HepG2 (cell line): Measurements from ENCODE around the gene PIGN. TPM values are rescaled to one million over a fixed set of nuclear protein-coding genes. Genes with fewer than 3 reads are reported as not detected.

Source experiments
- ATAC-seq: fragments of 200-7000 bp; cut with Tn5 transposase; 3 replicates; pipeline ENCODE4 v1.9.1; 2020; ENCODE audit warnings: mild to moderate bottlenecking, moderate library complexity
- BruUV-seq: library from RNA; stranded (reverse); fragments of 400-500 nt; replicated peaks from 2 replicates; lab custom pipeline; 2021; lab: Mats Ljungman, UMichigan
- CTCF ChIA-PET: fragments of 300-600 bp; formaldehyde crosslinking; extraction: SDS; loops from one replicate; lab custom pipeline; 2021; ENCODE audit warnings: low total read pairs, inconsistent platforms, low intra/inter-chr PET ratio; lab: Yijun Ruan, JAX
- POLR2A ChIA-PET: fragments of 350-600 bp; sonication (Branson Sonifier 250); formaldehyde crosslinking; loops from one replicate; lab custom pipeline; 2020; ENCODE audit warnings: antibody characterized with exemption, inconsistent platforms; lab: Yijun Ruan, JAX
- DNase-seq: peaks from one replicate; pipeline ENCODE4 v3.0.0-alpha.2; 2015; ENCODE audit warnings: low spot score
- FAIRE-seq: peaks from 3 replicates; lab custom pipeline; 2011; peaks lifted over from hg19 to GRCh38; lab: Jason Lieb, UNC
- H2AFZ ChIP-seq: one replicate; pipeline ENCODE4 v1.6.1; 2011; ENCODE audit warnings: low read length, inconsistent platforms
- H3K27ac ChIP-seq: fragments of 300-600 bp; 3 replicates; pipeline ENCODE4 v1.8.0; 2011; ENCODE audit warnings: mixed run types, mild to moderate bottlenecking, mixed read lengths, low read length, inconsistent platforms; ENCODE audit not compliant: insufficient read depth; ENCODE audit errors: extremely low read length
- H3K27me3 ChIP-seq, 2 experiments: fragments of 200-600 bp in 1 of 2; 2 replicates in 1 of 2; 3 replicates in 1 of 2; pipeline versions ENCODE4 v1.6.0 to v1.8.0; 2011; ENCODE audit warnings: low read length in 2 of 2, mild to moderate bottlenecking in 2 of 2, moderate library complexity in 2 of 2, inconsistent platforms in 1 of 2; ENCODE audit not compliant: insufficient read depth in 2 of 2, control insufficient read depth in 1 of 2
- H3K36me3 ChIP-seq, 2 experiments: fragments of 200-600 bp in 1 of 2; replicated peaks in 1 of 2; 2 replicates in 1 of 2; 3 replicates in 1 of 2; pipeline versions ENCODE4 v1.5.1 to v1.8.0; 2011; ENCODE audit warnings: low read length in 2 of 2, inconsistent platforms in 1 of 2; ENCODE audit not compliant: insufficient read depth in 2 of 2, control insufficient read depth in 1 of 2
- H3K4me1 ChIP-seq: 2 replicates; pipeline ENCODE4 v1.5.1; 2012; ENCODE audit warnings: low read length, inconsistent platforms; ENCODE audit not compliant: insufficient read depth
- H3K4me2 ChIP-seq: 2 replicates; pipeline ENCODE4 v1.6.0; 2011; ENCODE audit warnings: low read depth, low read length, inconsistent platforms
- H3K4me3 ChIP-seq, 3 experiments: fragments of 200-600 bp in 1 of 3; sonication (generic), shearing (Covaris generic) in 1 of 3; replicated peaks in 1 of 3; 2 replicates each; pipeline ENCODE4 v1.5.1; 2011 to 2016; ENCODE audit warnings: low read length in 3 of 3, inconsistent platforms in 2 of 3, low read depth in 2 of 3, mild to moderate bottlenecking in 2 of 3, control low read depth in 1 of 3, mixed read lengths in 1 of 3; ENCODE audit not compliant: insufficient read depth in 1 of 3
- H3K79me2 ChIP-seq: one replicate; pipeline ENCODE4 v1.6.1; 2011; ENCODE audit warnings: low read length, inconsistent platforms; ENCODE audit not compliant: insufficient read depth
- H3K9ac ChIP-seq: 2 replicates; pipeline ENCODE4 v1.6.0; 2011; ENCODE audit warnings: mild to moderate bottlenecking, low read depth, low read length, inconsistent platforms; ENCODE audit not compliant: insufficient read depth
- H3K9me3 ChIP-seq: 2 replicates; pipeline ENCODE4 v1.5.1; 2012; ENCODE audit warnings: mild to moderate bottlenecking, low read length
- H4K20me1 ChIP-seq: 2 replicates; pipeline ENCODE4 v1.6.0; 2011; ENCODE audit warnings: inconsistent platforms, mild to moderate bottlenecking, low read length, moderate library complexity; ENCODE audit not compliant: insufficient read depth
- ARID3A ChIP-seq: IDR thresholded peaks from 2 replicates; pipeline ENCODE4 v1.6.1; 2012; ENCODE audit warnings: low read depth, low read length, improper control_type of control experiment
- EP300 ChIP-seq, 3 experiments: sonication (generic) in 1 of 3; formaldehyde crosslinking in 1 of 3; IDR thresholded peaks; 2 replicates each; pipeline versions ENCODE4 v1.5.1 to v1.6.1; 2011 to 2020; ENCODE audit warnings: low read depth in 2 of 3, low read length in 2 of 3, borderline replicate concordance in 1 of 3, improper control_type of control experiment in 1 of 3, mild to moderate bottlenecking in 1 of 3, missing genetic modification reagents in 1 of 3, moderate library complexity in 1 of 3
- GABPA ChIP-seq, 2 experiments: IDR thresholded peaks; 2 replicates each; pipeline ENCODE4 v1.6.1; 2011 to 2016; ENCODE audit warnings: low read depth in 2 of 2, low read length in 1 of 2, missing biosample characterization in 1 of 2, missing genetic modification characterization in 1 of 2
- MAFG ChIP-seq: sonication (generic); formaldehyde crosslinking; IDR thresholded peaks from 2 replicates; pipeline ENCODE4 v1.5.1; 2020; ENCODE audit warnings: mild to moderate bottlenecking, missing genetic modification reagents
- RFX3 ChIP-seq: IDR thresholded peaks from 2 replicates; pipeline ENCODE4 v1.6.1; 2016; ENCODE audit warnings: missing biosample characterization, missing genetic modification reagents
- TEAD2 ChIP-seq: sonication (generic); formaldehyde crosslinking; IDR thresholded peaks from 2 replicates; pipeline ENCODE4 v1.9.0; 2021; ENCODE audit warnings: missing genetic modification reagents
- THRA ChIP-seq: sonication (generic); formaldehyde crosslinking; IDR thresholded peaks from 2 replicates; pipeline ENCODE4 v1.4.0; 2020; ENCODE audit warnings: missing genetic modification reagents, borderline replicate concordance
- ZGPAT ChIP-seq: IDR thresholded peaks from 2 replicates; pipeline ENCODE4 v1.6.1; 2016; ENCODE audit warnings: mild to moderate bottlenecking
- ZNF142 ChIP-seq: sonication (generic); formaldehyde crosslinking; IDR thresholded peaks from 2 replicates; pipeline ENCODE4 v1.4.0; 2020; ENCODE audit warnings: missing genetic modification reagents
- ZSCAN20 ChIP-seq: sonication (generic); formaldehyde crosslinking; IDR thresholded peaks from 2 replicates; pipeline ENCODE4 v1.4.0; 2020; ENCODE audit warnings: missing genetic modification reagents, mild to moderate bottlenecking, borderline replicate concordance
- WGBS: methylation state at CpG from one replicate; pipeline ENCODE4 v1.1.6; 2017; ENCODE audit warnings: low lambda C conversion rate; 5-methylcytosine and 5-hydroxymethylcytosine counted together
- in situ Hi-C: cut with HindIII; loops from 2 replicates; pipeline ENCODE4 v1.10.0; 2017; ENCODE audit warnings: low pct_unique_long_range_greater_than_20kb; ENCODE audit not compliant: extremely low pct_ligation_motif_present
- intact Hi-C: fragments of 100-400 bp; cut with micrococcal nuclease; formaldehyde crosslinking; loops from one replicate; pipeline ENCODE4 v1.10.0; 2022; ENCODE audit not compliant: unreplicated experiment
- polyA plus RNA-seq, 8 experiments: library from polyadenylated mRNA; depleted of rRNA in 3 of 8; stranded (reverse) in 7 of 8; unstranded in 1 of 8; fragments of >200 nt; fragmentation: Illumina TruSeq in 4 of 8; extraction: Trizol in 4 of 8; gene quantifications; 2 replicates each; pipeline versions ENCODE4 v1.2.1 to v1.2.3, GENCODE V29; 2011 to 2016; ENCODE audit warnings: low read depth in 4 of 8, missing spikeins in 1 of 8, mixed read lengths in 1 of 8; ENCODE audit not compliant: insufficient read depth in 1 of 8
- total RNA-seq, 5 experiments: library from RNA; depleted of rRNA; stranded (reverse); fragments of >200 nt; fragmentation: Illumina TruSeq; extraction: Trizol; gene quantifications; 2 replicates each; pipeline ENCODE4 v1.2.3, GENCODE V29; 2016; ENCODE audit warnings: low read depth in 1 of 5

Gene PIGN
- total and polyA plus RNA-seq, 2 of the 13 experiments (the other 11 are each of a cell fraction or from before 2014, with no cell fraction given) = 15.5 to 33.6 TPM

GRCh38 chr18:62187543-62188510 is 971 bp upstream of the PIGN start:
- Histone ChIP-seq H3K27me3 (no peaks in the 10 kb centered on the region; a peak in 1 of 5 replicates), H3K27ac (peak overlapping the region; percentile 89), H3K4me1 (peaks cover 46% of the 10 kb centered on the region), H3K9ac (peak overlapping the region; percentile 81), H2AFZ (no peak overlapping the region), H3K36me3 (no peaks in the 10 kb centered on the region), H3K4me2 (peak overlapping the region; percentile 72), H3K4me3 (peak overlapping the region; percentile 84 to 99 (median 97)), H3K9me3 (no peaks in the 10 kb centered on the region), H3K79me2 (peaks cover 77% of the 10 kb centered on the region), H4K20me1 (peaks cover 8% of the 10 kb centered on the region; the same call in 1 of the 2 replicates)
- intact Hi-C loops = loop anchor here (10.0 kb wide), 2 partner anchors 337 to 397 kb away; partner anchors contain the start of gene ZCCHC2
- in situ Hi-C loops = loop anchor here (5.0 kb wide), 1 partner anchor 54 kb away; no protein-coding TSS in a partner anchor
- DNase-seq (peak; percentile 17), ATAC-seq (peak; percentile 58), FAIRE-seq (no peak)
- under 1% methylated on average over 18 of the region's 54 CpGs for WGBS
- POLR2A ChIA-PET = interaction anchor here (1.0 to 2.0 kb wide), 5 partner anchors 11 to 1180 kb away, joined by 3 to 10 read pairs (median 5); partner anchors contain the start of gene KDSR
- CTCF ChIA-PET = no interaction called here
- no TSS peak for BruUV-seq
- TF ChIP-seq ARID3A (no peak), RFX3 (CRISPR knock-in tag) (no peak), TEAD2 (CRISPR knock-in tag) (no peak), MAFG (no peak), ZSCAN20 (CRISPR knock-in tag) (no peak), EP300 (IDR thresholded peaks at IDR 0.05; ENCODE audit: low read depth in 2 of 2, low read length in 2 of 2) (no peak), EP300 (CRISPR knock-in tag; IDR thresholded peaks at IDR 0.05; ENCODE audit: borderline replicate concordance) (no peak), THRA (CRISPR knock-in tag) (no peak), ZGPAT (CRISPR knock-in tag) (no peak), ZNF142 (CRISPR knock-in tag) (no peak), GABPA (IDR thresholded peaks at IDR 0.05; ENCODE audit: low read depth, low read length) (no peak), GABPA (CRISPR knock-in tag; IDR thresholded peaks at IDR 0.05; ENCODE audit: low read depth) (peak; percentile 45)
